Muscle layer of duodenum (tissue), 2 donors: Measurements from ENCODE around the gene PRXL2C.
"Not testable (repeated sequence)": the region's sequence is repeated elsewhere in the genome, so short reads cannot be mapped to it uniquely, and the experiment has no call there.

ENCODE experiments used
- H3K27ac ChIP-seq: one replicate; pipeline ENCODE4 v1.7.0; 2013; ENCODE audit warnings: mild to moderate bottlenecking, low read length
- H3K27me3 ChIP-seq: one replicate; pipeline ENCODE4 v1.7.0; 2013; ENCODE audit warnings: low read depth, mild to moderate bottlenecking, control low read depth, low read length
- H3K36me3 ChIP-seq, 2 donors: one replicate each; pipeline ENCODE4 v1.7.0; 2013; ENCODE audit warnings: low read length in 2 of 2, control low read depth in 1 of 2, mild to moderate bottlenecking in 1 of 2; ENCODE audit not compliant: insufficient read depth in 2 of 2, control insufficient read depth in 1 of 2
- H3K4me1 ChIP-seq, 2 donors: one replicate each; pipeline ENCODE4 v1.7.0; 2013; ENCODE audit warnings: low read length in 2 of 2, mild to moderate bottlenecking in 2 of 2, control low read depth in 1 of 2, moderate library complexity in 1 of 2; ENCODE audit not compliant: insufficient read depth in 2 of 2, control insufficient read depth in 1 of 2
- H3K4me3 ChIP-seq, 2 donors: one replicate each; pipeline ENCODE4 v1.7.0; 2013; ENCODE audit warnings: low read length in 2 of 2, low read depth in 1 of 2, mild to moderate bottlenecking in 1 of 2
- H3K9me3 ChIP-seq, 2 donors: one replicate each; pipeline ENCODE4 v1.7.0; 2013; ENCODE audit warnings: low read length in 2 of 2, control low read depth in 1 of 2, mild to moderate bottlenecking in 1 of 2; ENCODE audit not compliant: control insufficient read depth in 1 of 2
- donor health status: healthy.

PRXL2C gene

DNA sequence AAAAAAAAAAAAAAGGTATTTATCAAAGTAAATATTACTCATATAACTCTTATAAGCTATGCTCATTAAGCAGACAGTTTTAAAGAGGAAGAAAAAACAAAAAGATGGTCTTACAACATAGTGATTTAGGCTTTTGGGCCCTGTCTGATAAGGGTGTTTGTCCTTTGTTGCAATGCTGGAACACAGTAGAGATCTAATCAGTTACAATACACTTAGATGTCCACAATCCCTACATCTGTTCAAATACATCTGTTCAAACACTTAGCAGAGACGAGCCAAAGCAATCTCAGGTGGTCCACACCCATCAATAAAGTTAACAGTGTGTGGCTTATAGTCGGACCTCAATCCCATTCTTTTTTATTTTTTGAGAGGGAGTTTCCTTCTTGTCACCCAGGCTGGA is 11.0 kb downstream of the PRXL2C start:
- H3K4me1 ChIP-seq, result peaks cover 0 to 4% of the 10 kb centered on the region in 2 donors

DNA sequence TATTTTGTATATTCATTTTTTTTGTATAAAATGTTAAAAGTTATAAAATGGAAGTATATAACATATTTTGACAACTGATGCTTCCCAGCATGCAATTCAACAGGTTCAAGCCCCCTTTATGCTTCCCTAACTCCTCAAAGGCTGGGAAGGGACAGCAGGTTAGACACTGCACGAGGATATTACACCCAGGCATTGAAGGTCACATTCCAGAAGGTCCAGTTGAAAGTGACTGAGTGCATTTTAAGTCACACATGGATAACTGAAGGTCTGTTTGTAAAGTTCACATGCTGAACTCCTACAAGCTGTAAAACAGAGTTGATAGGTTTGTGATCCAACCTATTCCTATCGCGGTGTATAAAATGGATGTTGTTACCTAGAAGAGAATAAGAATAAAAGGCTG is 13.6 kb downstream of the PRXL2C start:
- no peak overlapping the region for H3K27ac ChIP-seq
- no peaks in the 10 kb centered on the region for H3K9me3 ChIP-seq
- H3K27me3 ChIP-seq, result no peaks in the 10 kb centered on the region
- H3K4me3 ChIP-seq, result no peak overlapping the region
- H3K4me1 ChIP-seq, result peaks cover 0 to 4% of the 10 kb centered on the region in 2 donors
- peaks cover 3 to 4% of the 10 kb centered on the region in 2 donors for H3K36me3 ChIP-seq

More for the DNA sequence above, 11.0 kb downstream of the PRXL2C start:
- Histone ChIP-seq H3K27me3 (no peaks in the 10 kb centered on the region), H3K36me3 (peaks cover 4 to 11% of the 10 kb centered on the region in 2 donors), H3K27ac (no peak overlapping the region), H3K4me3 (no peak overlapping the region), H3K9me3 (no peaks in the 10 kb centered on the region)

DNA sequence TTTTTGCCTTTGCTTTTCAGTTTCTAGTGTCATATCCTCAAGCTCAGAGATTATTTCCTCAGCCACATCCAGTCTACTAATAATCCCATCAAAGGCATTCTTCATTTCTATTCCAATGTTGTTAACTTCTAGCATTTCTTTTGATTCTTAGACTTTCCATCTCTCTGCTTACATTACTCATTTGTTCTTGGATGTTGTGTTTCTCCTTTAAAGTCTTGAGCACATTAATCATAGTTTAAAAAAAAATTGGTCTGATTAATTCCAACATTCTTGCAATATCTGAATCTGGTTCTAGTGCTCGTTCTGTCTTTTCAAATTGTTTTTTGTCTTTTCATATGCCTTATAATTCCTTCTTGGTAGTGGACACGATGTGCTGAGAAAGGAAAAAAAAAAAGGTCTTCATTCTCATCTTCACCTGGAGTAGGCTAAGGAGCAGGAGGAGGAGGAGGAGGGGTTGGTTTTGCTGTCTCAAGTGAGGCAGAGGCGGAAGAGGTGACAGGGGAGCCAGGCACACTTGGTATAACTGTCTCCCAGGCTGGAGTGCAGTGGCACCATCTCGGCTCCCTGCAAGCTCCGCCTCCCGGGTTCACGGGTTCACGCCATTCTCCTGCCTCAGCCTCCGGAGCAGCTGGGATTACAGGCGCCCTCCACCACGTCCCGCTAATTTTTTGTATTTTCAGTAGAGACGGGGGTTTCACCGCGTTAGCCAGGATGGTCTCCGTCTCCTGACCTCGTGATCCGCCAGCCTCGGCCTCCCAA is 16.3 kb downstream of the PRXL2C start:
- Histone ChIP-seq H3K27me3 (no peaks in the 10 kb centered on the region), H3K4me1 (no peaks in the 10 kb centered on the region), H3K36me3 (peaks cover 0 to 4% of the 10 kb centered on the region in 2 donors), H3K9me3 (no peaks in the 10 kb centered on the region), H3K27ac (no peak overlapping the region), H3K4me3 (no peak overlapping the region)

DNA sequence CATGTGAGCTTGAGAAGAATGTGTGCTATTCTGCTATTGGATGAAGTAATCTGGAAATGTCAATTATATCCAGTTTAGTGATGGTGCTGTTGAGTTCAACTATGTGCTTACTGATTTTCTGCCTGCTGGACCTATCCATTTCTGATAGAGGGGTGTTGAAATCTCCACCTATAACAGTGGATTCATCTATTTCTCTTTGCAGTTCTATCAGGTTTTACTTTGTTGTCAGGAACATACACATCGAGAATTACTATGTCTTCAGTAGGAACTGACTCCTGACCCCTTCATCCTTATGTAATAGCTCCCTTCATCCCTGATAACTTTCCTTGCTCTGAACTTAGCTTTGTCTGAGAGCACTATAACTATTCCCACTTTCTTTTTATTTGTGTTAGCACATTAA is 18.7 kb downstream of the PRXL2C start:
- Histone ChIP-seq H3K4me1 (no peaks in the 10 kb centered on the region), H3K27ac (no peak overlapping the region), H3K36me3 (peaks cover 0 to 4% of the 10 kb centered on the region in 2 donors), H3K4me3 (no peak overlapping the region), H3K9me3 (no peaks in the 10 kb centered on the region), H3K27me3 (no peaks in the 10 kb centered on the region)

DNA sequence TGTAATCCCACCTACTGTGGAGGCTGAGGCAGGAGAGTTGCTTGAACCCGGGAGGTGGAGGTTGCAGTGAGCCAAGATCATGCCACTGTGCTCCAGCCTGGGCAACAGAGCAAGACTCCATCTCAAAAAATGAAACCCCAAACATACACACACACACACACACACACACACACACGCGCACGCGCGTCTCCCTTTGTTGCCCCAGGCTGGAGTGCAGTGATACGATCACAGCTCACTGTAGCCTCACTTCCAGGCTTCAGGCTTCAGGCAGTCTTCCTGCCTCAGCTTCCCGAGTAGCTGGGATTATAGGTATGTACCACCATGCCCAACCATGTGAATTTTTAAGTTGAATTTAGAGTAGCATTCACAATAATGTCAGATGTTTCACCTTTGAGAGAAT is 21.5 kb downstream of the PRXL2C start:
- not testable (repeated sequence) for H3K4me3 ChIP-seq, H3K4me1 ChIP-seq, H3K36me3 ChIP-seq, H3K27me3 ChIP-seq, H3K27ac ChIP-seq, H3K9me3 ChIP-seq

DNA sequence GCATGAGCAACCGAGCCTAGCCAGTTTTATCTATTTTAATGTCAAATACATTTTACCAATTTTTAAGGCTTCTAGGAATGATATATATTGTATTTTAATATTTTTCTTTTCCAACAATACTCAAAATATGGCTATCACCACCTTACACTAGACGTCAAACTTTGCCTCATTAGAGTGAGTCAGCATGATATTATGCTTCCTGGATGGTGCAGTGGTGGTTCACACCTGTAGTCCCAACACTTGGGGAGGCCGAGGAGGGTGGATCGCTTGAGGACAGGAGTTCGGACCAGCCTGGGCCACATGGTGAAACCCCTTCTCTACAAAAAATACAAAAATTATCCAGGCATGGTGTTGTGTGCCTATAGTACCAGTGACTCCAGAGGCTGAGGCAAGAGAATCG is 28.2 kb downstream of the PRXL2C start:
- Histone ChIP-seq H3K4me1 (no peaks in the 10 kb centered on the region), H3K27ac (no peak overlapping the region), H3K4me3 (no peak overlapping the region), H3K9me3 (no peaks in the 10 kb centered on the region), H3K27me3 (no peaks in the 10 kb centered on the region), H3K36me3 (no peaks in the 10 kb centered on the region)

DNA sequence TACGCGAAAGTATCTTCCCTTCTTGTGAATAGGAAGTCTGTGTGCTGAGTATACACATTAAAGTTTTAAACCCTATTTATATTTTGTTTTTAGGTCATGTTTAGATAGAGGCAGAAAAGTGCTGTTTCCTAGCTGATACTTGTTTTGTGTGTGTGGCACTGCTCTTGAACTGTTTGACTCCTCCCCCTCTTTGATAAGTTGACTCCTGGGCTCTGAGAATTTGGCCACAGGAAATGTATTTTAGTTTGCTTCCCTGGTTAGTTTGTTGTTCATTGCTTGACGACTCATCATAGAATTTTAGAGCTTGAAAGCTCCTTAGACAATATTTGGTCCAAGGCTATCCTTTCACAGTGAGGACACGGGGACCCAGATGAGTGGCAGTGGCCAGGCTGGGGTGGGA is 33.5 kb downstream of the PRXL2C start:
- Histone ChIP-seq H3K9me3 (no peaks in the 10 kb centered on the region), H3K27ac (no peak overlapping the region), H3K4me3 (no peak overlapping the region), H3K4me1 (peaks cover 3 to 7% of the 10 kb centered on the region in 2 donors), H3K36me3 (no peaks in the 10 kb centered on the region), H3K27me3 (no peaks in the 10 kb centered on the region)

DNA sequence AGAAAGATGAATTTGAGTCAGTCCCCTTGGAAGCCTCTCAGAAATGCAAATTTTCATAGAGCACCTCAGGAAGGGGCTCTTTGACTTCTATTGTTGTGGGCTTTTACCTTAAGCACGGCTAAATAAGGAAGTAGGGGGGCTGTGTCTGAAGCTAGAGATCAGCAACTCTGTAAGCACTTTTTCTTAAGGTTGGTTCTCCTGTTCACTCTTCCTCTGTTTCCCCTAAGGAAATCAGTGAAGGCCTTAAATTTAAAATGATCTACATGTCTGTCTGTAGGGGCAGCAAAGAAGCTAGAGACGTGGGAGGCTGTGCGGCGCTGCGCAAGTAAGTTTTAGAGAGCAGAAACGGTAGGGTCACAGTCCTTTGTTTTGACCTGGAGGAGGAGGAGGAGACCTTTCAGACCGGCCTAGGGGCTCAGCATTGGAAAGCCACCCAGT is 34.3 kb downstream of the PRXL2C start:
- H3K36me3 ChIP-seq, result no peaks in the 10 kb centered on the region
- no peak overlapping the region for H3K4me3 ChIP-seq
- H3K27me3 ChIP-seq, result no peaks in the 10 kb centered on the region
- H3K27ac ChIP-seq, result no peak overlapping the region
- peaks cover 3 to 7% of the 10 kb centered on the region in 2 donors for H3K4me1 ChIP-seq
- no peaks in the 10 kb centered on the region for H3K9me3 ChIP-seq

DNA sequence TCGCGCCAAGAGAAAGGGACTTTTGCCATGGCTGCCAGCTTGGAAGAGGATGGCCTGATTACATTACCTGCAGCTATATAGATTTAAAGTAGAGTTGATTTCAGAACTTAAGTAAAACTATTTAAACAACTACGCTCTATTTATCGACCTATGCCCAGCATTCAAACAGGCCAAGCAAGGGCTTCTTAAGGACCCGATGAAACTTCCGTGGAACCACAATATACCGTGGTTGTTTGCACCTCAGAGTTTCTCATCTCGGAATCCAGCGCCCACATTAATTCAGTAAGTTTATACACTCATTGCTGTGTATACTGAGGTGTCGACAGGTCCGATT is 35.0 kb downstream of the PRXL2C start:
- peaks cover 3 to 7% of the 10 kb centered on the region in 2 donors for H3K4me1 ChIP-seq
- no peaks in the 10 kb centered on the region for H3K27me3 ChIP-seq
- H3K27ac ChIP-seq, result peak overlapping the region; percentile 52
- H3K9me3 ChIP-seq, result no peaks in the 10 kb centered on the region
- H3K36me3 ChIP-seq, result no peaks in the 10 kb centered on the region
- H3K4me3 ChIP-seq, result peak overlapping the region; percentile 56 to 63

DNA sequence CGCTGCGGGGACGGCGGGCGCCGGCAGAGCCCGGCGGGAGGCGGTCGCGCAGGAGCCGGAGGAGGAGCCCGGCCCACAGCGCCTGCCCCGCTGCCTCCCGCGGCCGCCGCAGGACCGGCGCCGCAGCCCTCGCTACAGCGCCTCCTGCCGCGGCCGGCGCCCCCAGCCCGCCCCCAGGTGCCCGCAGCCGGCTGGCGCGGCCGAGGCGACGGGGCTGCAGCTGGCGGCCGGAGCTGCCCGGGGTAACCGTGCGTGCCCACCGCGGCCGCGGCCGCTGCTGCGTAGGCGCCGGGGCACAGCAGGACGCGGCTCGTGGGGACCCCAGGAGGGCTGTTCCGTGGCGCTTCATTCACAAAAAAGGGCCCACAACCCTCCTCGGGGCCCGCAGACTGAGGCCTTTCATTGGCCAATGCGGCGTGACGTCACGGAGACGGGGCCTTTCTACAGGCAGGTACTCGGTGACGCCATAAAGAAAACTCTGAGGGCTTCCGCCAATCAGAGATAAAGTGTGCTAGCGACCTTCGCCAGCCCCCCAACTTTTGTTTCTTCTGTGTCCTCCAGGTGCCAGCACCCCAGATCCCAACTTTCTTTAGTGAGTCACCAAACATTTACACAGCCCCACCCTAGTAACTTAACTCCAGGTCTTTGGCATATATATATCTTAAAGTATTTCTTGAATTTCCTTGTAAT is 35.5 kb downstream of the PRXL2C start, which contains the start of gene CDC14B:
TSS of gene CDC14B (minus strand) at position 353 of the 690 bp plus-strand sequence. CDS start 465 bp downstream, outside the sequence.
- no peaks in the 10 kb centered on the region for H3K9me3 ChIP-seq
- no peaks in the 10 kb centered on the region for H3K36me3 ChIP-seq
- no peaks in the 10 kb centered on the region for H3K27me3 ChIP-seq
- peak within 1 kb of the TSS; percentile 52 for H3K27ac ChIP-seq
- H3K4me3 ChIP-seq, result peak within 1 kb of the TSS; percentile 56 to 75
- peaks cover 3 to 7% of the 10 kb centered on the region in 2 donors for H3K4me1 ChIP-seq

DNA sequence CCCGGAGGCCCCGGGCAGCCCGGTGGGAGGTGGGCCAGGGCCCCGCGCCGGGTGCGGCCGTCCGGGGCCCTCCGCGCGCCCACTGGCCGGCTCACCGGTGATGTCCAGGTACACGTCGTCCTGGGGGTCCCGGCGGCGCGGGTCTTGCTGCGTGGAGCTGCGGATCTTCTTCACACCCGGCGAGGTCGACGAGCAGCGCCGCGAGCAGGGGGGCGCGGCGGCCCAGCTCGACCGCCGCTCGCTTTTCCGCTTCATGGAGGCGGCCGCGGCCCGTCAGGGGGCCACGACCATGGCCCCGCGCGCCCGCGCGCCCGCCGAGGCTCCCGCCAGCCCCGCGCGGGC is 36.0 kb downstream of the PRXL2C start:
- H3K36me3 ChIP-seq, result no peaks in the 10 kb centered on the region
- H3K27me3 ChIP-seq, result no peaks in the 10 kb centered on the region
- H3K9me3 ChIP-seq, result no peaks in the 10 kb centered on the region
- H3K4me3 ChIP-seq, result peak overlapping the region; percentile 56 to 75
- H3K4me1 ChIP-seq, result peaks cover 3 to 7% of the 10 kb centered on the region in 2 donors
- no peak overlapping the region for H3K27ac ChIP-seq
